H1 (cell line): ENCODE measurements around the gene FAHD1. TPM values are rescaled to one million over a fixed set of nuclear protein-coding genes. Genes with fewer than 3 reads are reported as not detected.

ENCODE experiments used
- CBX8 ChIP-seq: fragments of 300-800, 300-1000 bp; sonication (generic); IDR thresholded peaks from 2 replicates; pipeline ENCODE4 v1.7.1; 2016; ENCODE audit warnings: low read depth, low read length, borderline replicate concordance
- CEBPB ChIP-seq: IDR thresholded peaks from 2 replicates; pipeline ENCODE4 v1.6.1; 2012; ENCODE audit warnings: low read depth, low read length
- EGR1 ChIP-seq: IDR thresholded peaks from 2 replicates; pipeline ENCODE4 v1.6.1; 2011; ENCODE audit warnings: low read depth, low read length, borderline replicate concordance
- FOSL1 ChIP-seq: IDR thresholded peaks from 2 replicates; pipeline ENCODE4 v1.6.1; 2011; ENCODE audit warnings: mild to moderate bottlenecking, low read depth, low read length, moderate library complexity; ENCODE audit not compliant: insufficient read depth
- MAFK ChIP-seq: IDR thresholded peaks from 2 replicates; pipeline ENCODE4 v1.6.1; 2012; ENCODE audit warnings: low read depth, mild to moderate bottlenecking, improper control_type of control experiment, low read length
- NANOG ChIP-seq: IDR thresholded peaks from 2 replicates; pipeline ENCODE4 v1.6.1; 2011; ENCODE audit warnings: low read length, low read depth, mild to moderate bottlenecking, inconsistent platforms; ENCODE audit not compliant: insufficient read depth, poor library complexity, severe bottlenecking
- RFX5 ChIP-seq: IDR thresholded peaks from 2 replicates; pipeline ENCODE4 v1.6.1; 2011; ENCODE audit warnings: low read depth, low read length, improper control_type of control experiment, borderline replicate concordance
- SIRT6 ChIP-seq: IDR thresholded peaks from one replicate; pipeline ENCODE4 v1.7.1; 2012; ENCODE audit warnings: low read length, inconsistent platforms
- YY1 ChIP-seq: IDR thresholded peaks from 2 replicates; pipeline ENCODE4 v1.6.1; 2011; ENCODE audit warnings: low read depth, mild to moderate bottlenecking, low read length
- polyA plus RNA-seq, 7 experiments: library from polyadenylated mRNA; depleted of rRNA in 3 of 7; stranded (reverse) in 5 of 7; unstranded in 2 of 7; fragments of >200 nt in 5 of 7; fragments of 200-250 nt in 2 of 7; gene quantifications; 1 replicate in 5 of 7; 2 replicates in 1 of 7; 4 replicates in 1 of 7; pipeline versions ENCODE4 v1.2.1 to v1.2.3, GENCODE V29; 2011 to 2013; ENCODE audit warnings: missing spikeins in 2 of 7, mixed read lengths in 2 of 7
- total RNA-seq: library from RNA; stranded (reverse); fragmentation: NEBNext Ultra II Directional; extraction: Animal tissue kit (Norgen Biotek cat#: 25700); gene quantifications from 2 replicates; pipeline ENCODE4 v1.2.1, GENCODE V29; 2021
- TF ChIP-seq, protein P1 (sequence below): IDR thresholded peaks from 2 replicates; pipeline ENCODE4 v1.6.1; 2012; ENCODE audit warnings: inconsistent platforms
- TF ChIP-seq, protein P2 (sequence below): fragments of 300-600 bp; sonication (generic); IDR thresholded peaks from 2 replicates; pipeline ENCODE4 v1.7.1; 2012; ENCODE audit warnings: low read length, moderate library complexity, mild to moderate bottlenecking, inconsistent platforms; ENCODE audit not compliant: insufficient replicate concordance
- TF ChIP-seq, protein P3 (sequence below): IDR thresholded peaks from 2 replicates; pipeline ENCODE4 v1.6.1; 2012; ENCODE audit warnings: inconsistent platforms

FAHD1 gene
- total and polyA plus RNA-seq, 2 of the 8 experiments (the other 6 are each of a cell fraction or from before 2014, with no cell fraction given): 20.4 to 31.9 TPM

DNA sequence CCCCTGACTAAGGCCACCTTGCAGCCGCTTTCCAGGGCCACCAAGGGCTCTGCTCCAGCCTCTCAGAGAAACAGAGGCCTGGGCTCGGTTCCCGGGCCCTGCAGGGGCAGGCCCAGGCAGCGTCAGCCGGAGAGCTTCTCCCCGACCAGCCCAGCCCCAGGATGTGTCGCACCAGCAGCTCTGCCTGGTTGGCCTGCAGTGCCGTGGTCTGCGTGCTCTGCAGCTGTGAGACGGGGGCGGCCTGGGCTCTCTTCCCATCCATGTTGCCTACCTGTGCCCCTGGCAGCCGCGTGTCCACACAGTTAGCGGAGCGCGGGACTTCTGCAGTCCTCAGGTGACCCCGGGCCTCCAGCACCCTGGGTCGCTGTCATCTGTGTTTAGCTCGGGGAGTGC is 38.3 kb upstream of the FAHD1 start (continued):
- no peak for TF ChIP-seq MAFK
- TF ChIP-seq CEBPB: no peak
- TF ChIP-seq, protein P1, sequence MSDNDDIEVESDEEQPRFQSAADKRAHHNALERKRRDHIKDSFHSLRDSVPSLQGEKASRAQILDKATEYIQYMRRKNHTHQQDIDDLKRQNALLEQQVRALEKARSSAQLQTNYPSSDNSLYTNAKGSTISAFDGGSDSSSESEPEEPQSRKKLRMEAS: no peak
- TF ChIP-seq FOSL1: no peak
- no peak for TF ChIP-seq CBX8
- no peak for TF ChIP-seq RFX5
- no peak for TF ChIP-seq YY1
- TF ChIP-seq, protein P2, sequence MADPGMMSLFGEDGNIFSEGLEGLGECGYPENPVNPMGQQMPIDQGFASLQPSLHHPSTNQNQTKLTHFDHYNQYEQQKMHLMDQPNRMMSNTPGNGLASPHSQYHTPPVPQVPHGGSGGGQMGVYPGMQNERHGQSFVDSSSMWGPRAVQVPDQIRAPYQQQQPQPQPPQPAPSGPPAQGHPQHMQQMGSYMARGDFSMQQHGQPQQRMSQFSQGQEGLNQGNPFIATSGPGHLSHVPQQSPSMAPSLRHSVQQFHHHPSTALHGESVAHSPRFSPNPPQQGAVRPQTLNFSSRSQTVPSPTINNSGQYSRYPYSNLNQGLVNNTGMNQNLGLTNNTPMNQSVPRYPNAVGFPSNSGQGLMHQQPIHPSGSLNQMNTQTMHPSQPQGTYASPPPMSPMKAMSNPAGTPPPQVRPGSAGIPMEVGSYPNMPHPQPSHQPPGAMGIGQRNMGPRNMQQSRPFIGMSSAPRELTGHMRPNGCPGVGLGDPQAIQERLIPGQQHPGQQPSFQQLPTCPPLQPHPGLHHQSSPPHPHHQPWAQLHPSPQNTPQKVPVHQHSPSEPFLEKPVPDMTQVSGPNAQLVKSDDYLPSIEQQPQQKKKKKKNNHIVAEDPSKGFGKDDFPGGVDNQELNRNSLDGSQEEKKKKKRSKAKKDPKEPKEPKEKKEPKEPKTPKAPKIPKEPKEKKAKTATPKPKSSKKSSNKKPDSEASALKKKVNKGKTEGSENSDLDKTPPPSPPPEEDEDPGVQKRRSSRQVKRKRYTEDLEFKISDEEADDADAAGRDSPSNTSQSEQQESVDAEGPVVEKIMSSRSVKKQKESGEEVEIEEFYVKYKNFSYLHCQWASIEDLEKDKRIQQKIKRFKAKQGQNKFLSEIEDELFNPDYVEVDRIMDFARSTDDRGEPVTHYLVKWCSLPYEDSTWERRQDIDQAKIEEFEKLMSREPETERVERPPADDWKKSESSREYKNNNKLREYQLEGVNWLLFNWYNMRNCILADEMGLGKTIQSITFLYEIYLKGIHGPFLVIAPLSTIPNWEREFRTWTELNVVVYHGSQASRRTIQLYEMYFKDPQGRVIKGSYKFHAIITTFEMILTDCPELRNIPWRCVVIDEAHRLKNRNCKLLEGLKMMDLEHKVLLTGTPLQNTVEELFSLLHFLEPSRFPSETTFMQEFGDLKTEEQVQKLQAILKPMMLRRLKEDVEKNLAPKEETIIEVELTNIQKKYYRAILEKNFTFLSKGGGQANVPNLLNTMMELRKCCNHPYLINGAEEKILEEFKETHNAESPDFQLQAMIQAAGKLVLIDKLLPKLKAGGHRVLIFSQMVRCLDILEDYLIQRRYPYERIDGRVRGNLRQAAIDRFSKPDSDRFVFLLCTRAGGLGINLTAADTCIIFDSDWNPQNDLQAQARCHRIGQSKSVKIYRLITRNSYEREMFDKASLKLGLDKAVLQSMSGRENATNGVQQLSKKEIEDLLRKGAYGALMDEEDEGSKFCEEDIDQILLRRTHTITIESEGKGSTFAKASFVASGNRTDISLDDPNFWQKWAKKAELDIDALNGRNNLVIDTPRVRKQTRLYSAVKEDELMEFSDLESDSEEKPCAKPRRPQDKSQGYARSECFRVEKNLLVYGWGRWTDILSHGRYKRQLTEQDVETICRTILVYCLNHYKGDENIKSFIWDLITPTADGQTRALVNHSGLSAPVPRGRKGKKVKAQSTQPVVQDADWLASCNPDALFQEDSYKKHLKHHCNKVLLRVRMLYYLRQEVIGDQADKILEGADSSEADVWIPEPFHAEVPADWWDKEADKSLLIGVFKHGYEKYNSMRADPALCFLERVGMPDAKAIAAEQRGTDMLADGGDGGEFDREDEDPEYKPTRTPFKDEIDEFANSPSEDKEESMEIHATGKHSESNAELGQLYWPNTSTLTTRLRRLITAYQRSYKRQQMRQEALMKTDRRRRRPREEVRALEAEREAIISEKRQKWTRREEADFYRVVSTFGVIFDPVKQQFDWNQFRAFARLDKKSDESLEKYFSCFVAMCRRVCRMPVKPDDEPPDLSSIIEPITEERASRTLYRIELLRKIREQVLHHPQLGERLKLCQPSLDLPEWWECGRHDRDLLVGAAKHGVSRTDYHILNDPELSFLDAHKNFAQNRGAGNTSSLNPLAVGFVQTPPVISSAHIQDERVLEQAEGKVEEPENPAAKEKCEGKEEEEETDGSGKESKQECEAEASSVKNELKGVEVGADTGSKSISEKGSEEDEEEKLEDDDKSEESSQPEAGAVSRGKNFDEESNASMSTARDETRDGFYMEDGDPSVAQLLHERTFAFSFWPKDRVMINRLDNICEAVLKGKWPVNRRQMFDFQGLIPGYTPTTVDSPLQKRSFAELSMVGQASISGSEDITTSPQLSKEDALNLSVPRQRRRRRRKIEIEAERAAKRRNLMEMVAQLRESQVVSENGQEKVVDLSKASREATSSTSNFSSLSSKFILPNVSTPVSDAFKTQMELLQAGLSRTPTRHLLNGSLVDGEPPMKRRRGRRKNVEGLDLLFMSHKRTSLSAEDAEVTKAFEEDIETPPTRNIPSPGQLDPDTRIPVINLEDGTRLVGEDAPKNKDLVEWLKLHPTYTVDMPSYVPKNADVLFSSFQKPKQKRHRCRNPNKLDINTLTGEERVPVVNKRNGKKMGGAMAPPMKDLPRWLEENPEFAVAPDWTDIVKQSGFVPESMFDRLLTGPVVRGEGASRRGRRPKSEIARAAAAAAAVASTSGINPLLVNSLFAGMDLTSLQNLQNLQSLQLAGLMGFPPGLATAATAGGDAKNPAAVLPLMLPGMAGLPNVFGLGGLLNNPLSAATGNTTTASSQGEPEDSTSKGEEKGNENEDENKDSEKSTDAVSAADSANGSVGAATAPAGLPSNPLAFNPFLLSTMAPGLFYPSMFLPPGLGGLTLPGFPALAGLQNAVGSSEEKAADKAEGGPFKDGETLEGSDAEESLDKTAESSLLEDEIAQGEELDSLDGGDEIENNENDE: no peak
- no peak for TF ChIP-seq EGR1
- TF ChIP-seq SIRT6: no peak
- TF ChIP-seq NANOG: no peak
- TF ChIP-seq, protein P3, sequence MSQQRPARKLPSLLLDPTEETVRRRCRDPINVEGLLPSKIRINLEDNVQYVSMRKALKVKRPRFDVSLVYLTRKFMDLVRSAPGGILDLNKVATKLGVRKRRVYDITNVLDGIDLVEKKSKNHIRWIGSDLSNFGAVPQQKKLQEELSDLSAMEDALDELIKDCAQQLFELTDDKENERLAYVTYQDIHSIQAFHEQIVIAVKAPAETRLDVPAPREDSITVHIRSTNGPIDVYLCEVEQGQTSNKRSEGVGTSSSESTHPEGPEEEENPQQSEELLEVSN: no peak
- TF ChIP-seq, all 59 proteins: peak for 0
